IMR-90 (cell line): ENCODE measurements around the gene TAAR8. TPM values are rescaled to one million over a fixed set of nuclear protein-coding genes. Genes with fewer than 3 reads are reported as not detected.

Experiments
- ATAC-seq: fragments of 200-7000 bp; cut with Tn5 transposase; 2 replicates; pipeline ENCODE4 v1.9.1; 2020; ENCODE audit warnings: low read depth, mild to moderate bottlenecking, moderate library complexity
- BruUV-seq: library from RNA; stranded (reverse); fragments of 400-500 nt; replicated peaks from 2 replicates; lab custom pipeline; 2021; lab: Mats Ljungman, UMichigan
- CTCF ChIA-PET: fragments of 300-600 bp; formaldehyde crosslinking; extraction: SDS; loops from one replicate; lab custom pipeline; 2021; ENCODE audit warnings: antibody characterized with exemption; lab: Yijun Ruan, JAX
- POLR2A ChIA-PET: fragments of 300-600 bp; sonication (Branson Sonifier 250); formaldehyde crosslinking; loops from one replicate; lab custom pipeline; 2022; ENCODE audit warnings: antibody characterized with exemption; ENCODE audit not compliant: unreplicated experiment; lab: Charles Lee
- DNase-seq: peaks from one replicate; pipeline ENCODE4 v3.0.0; 2013
- H2AFZ ChIP-seq: replicated peaks from 2 replicates; pipeline ENCODE3; 2013; ENCODE audit warnings: low read length, mild to moderate bottlenecking; ENCODE audit not compliant: poor library complexity
- H2AK5ac ChIP-seq: 2 replicates; pipeline ENCODE4 v1.6.1; 2013; ENCODE audit warnings: low read depth, low read length, inconsistent platforms
- H2AK9ac ChIP-seq: replicated peaks from 2 replicates; pipeline ENCODE3; 2013; ENCODE audit warnings: mild to moderate bottlenecking, low read depth, low read length, moderate library complexity; ENCODE audit not compliant: poor library complexity
- H2BK120ac ChIP-seq: 2 replicates; pipeline ENCODE4 v1.6.1; 2013; ENCODE audit warnings: low read depth, low read length, inconsistent platforms
- H2BK15ac ChIP-seq: 3 replicates; pipeline ENCODE4 v1.6.1; 2013; ENCODE audit warnings: low read depth, low read length, inconsistent platforms
- H2BK20ac ChIP-seq: 2 replicates; pipeline ENCODE4 v1.6.1; 2013; ENCODE audit warnings: low read depth, mild to moderate bottlenecking, inconsistent platforms, low read length, moderate library complexity
- H2BK5ac ChIP-seq: 2 replicates; pipeline ENCODE4 v1.6.1; 2013; ENCODE audit warnings: mild to moderate bottlenecking, low read depth, low read length, inconsistent platforms; ENCODE audit not compliant: poor library complexity, severe bottlenecking
- H3K14ac ChIP-seq: replicated peaks from 2 replicates; pipeline ENCODE4 v1.6.1; 2013; ENCODE audit warnings: low read depth, low read length, inconsistent platforms
- H3K18ac ChIP-seq: 2 replicates; pipeline ENCODE4 v1.6.1; 2013; ENCODE audit warnings: low read depth, low read length, control low read depth
- H3K23ac ChIP-seq: 2 replicates; pipeline ENCODE4 v1.6.1; 2013; ENCODE audit warnings: low read depth, low read length, inconsistent platforms
- H3K27ac ChIP-seq: 2 replicates; pipeline ENCODE4 v1.5.1; 2013; ENCODE audit warnings: mild to moderate bottlenecking, control low read depth, low read length; ENCODE audit not compliant: insufficient read depth
- H3K27me3 ChIP-seq: 2 replicates; pipeline ENCODE4 v1.6.1; 2013; ENCODE audit warnings: low read length; ENCODE audit not compliant: control insufficient read depth, insufficient read depth
- H3K36me3 ChIP-seq: 2 replicates; pipeline ENCODE4 v1.6.1; 2013; ENCODE audit warnings: low read length, mixed read lengths; ENCODE audit not compliant: control insufficient read depth, insufficient read depth
- H3K4ac ChIP-seq: 2 replicates; pipeline ENCODE4 v1.6.1; 2013; ENCODE audit warnings: low read depth, low read length, inconsistent platforms
- H3K4me1 ChIP-seq: 2 replicates; pipeline ENCODE4 v1.6.1; 2013; ENCODE audit warnings: low read length, mixed read lengths; ENCODE audit not compliant: control insufficient read depth, insufficient read depth
- H3K4me2 ChIP-seq: 2 replicates; pipeline ENCODE4 v1.6.1; 2013; ENCODE audit warnings: low read depth, mild to moderate bottlenecking, control low read depth, low read length, moderate library complexity
- H3K4me3 ChIP-seq: 2 replicates; pipeline ENCODE4 v1.5.1; 2013; ENCODE audit warnings: low read depth, mild to moderate bottlenecking, control low read depth, low read length, moderate library complexity; ENCODE audit not compliant: insufficient read depth
- H3K56ac ChIP-seq: 2 replicates; pipeline ENCODE4 v1.6.1; 2013; ENCODE audit warnings: low read length, inconsistent platforms; ENCODE audit not compliant: insufficient read depth; ENCODE audit errors: extremely low read depth
- H3K79me1 ChIP-seq, 2 experiments: 2 replicates each; pipeline ENCODE4 v1.6.1; 2013; ENCODE audit warnings: low read length in 2 of 2, inconsistent platforms in 1 of 2, low read depth in 1 of 2
- H3K9ac ChIP-seq: 2 replicates; pipeline ENCODE4 v1.6.1; 2013; ENCODE audit warnings: low read depth, low read length, control low read depth
- H3K9me1 ChIP-seq: 2 replicates; pipeline ENCODE4 v1.6.1; 2013; ENCODE audit warnings: low read length, inconsistent platforms; ENCODE audit not compliant: insufficient read depth
- H3K9me3 ChIP-seq: 2 replicates; pipeline ENCODE4 v1.6.1; 2013; ENCODE audit warnings: low read length; ENCODE audit not compliant: control insufficient read depth, insufficient read depth
- H4K20me1 ChIP-seq: 2 replicates; pipeline ENCODE4 v1.6.1; 2013; ENCODE audit warnings: low read length, inconsistent platforms; ENCODE audit not compliant: insufficient read depth
- H4K5ac ChIP-seq: 2 replicates; pipeline ENCODE4 v1.6.1; 2013; ENCODE audit warnings: mild to moderate bottlenecking, low read depth, low read length, control low read depth
- H4K8ac ChIP-seq, 2 experiments: 2 replicates each; pipeline ENCODE4 v1.6.1; 2013; ENCODE audit warnings: low read depth in 2 of 2, low read length in 2 of 2, control low read depth in 1 of 2, inconsistent platforms in 1 of 2
- H4K91ac ChIP-seq: 2 replicates; pipeline ENCODE4 v1.6.1; 2013; ENCODE audit warnings: low read depth, low read length, inconsistent platforms; ENCODE audit not compliant: insufficient read depth
- BHLHE40 ChIP-seq: fragments of 150-350 bp; IDR thresholded peaks from 2 replicates; pipeline ENCODE4 v1.6.1; 2016; ENCODE audit warnings: mild to moderate bottlenecking, low read depth, low read length
- CEBPB ChIP-seq: IDR thresholded peaks from 2 replicates; pipeline ENCODE4 v1.6.1; 2012; ENCODE audit warnings: low read depth, low read length, improper control_type of control experiment
- CHD1 ChIP-seq: IDR thresholded peaks from 2 replicates; pipeline ENCODE4 v1.6.1; 2012; ENCODE audit warnings: low read depth, low read length, improper control_type of control experiment
- FOS ChIP-seq: fragments of 150-350 bp; IDR thresholded peaks from 2 replicates; pipeline ENCODE4 v1.6.1; 2016; ENCODE audit warnings: low read depth, low read length
- MAFK ChIP-seq: IDR thresholded peaks from 2 replicates; pipeline ENCODE4 v1.6.1; 2012; ENCODE audit warnings: low read depth, low read length, improper control_type of control experiment
- MAZ ChIP-seq: IDR thresholded peaks from 2 replicates; pipeline ENCODE4 v1.6.1; 2012; ENCODE audit warnings: low read depth, mild to moderate bottlenecking, low read length, improper control_type of control experiment, moderate library complexity, borderline replicate concordance
- MXI1 ChIP-seq: IDR thresholded peaks from 2 replicates; pipeline ENCODE4 v1.6.1; 2012; ENCODE audit warnings: low read depth, mild to moderate bottlenecking, low read length, moderate library complexity, borderline replicate concordance
- RFX5 ChIP-seq: IDR thresholded peaks from 2 replicates; pipeline ENCODE4 v1.8.0; 2012; ENCODE audit warnings: low read depth, mild to moderate bottlenecking, low read length, moderate library complexity
- SMC3 ChIP-seq: fragments of 150-350 bp; IDR thresholded peaks from 2 replicates; pipeline ENCODE4 v1.6.1; 2016; ENCODE audit warnings: low read depth, mild to moderate bottlenecking, antibody characterized with exemption, low read length, moderate library complexity
- WGBS, 2 experiments: methylation state at CpG; one replicate each; pipeline versions ENCODE4 v1.1.5 to v1.1.7; 2013; ENCODE audit warnings: missing lambda C conversion rate in 2 of 2; ENCODE audit not compliant: insufficient read length in 1 of 2; ENCODE audit errors: extremely low coverage in 2 of 2; 5-methylcytosine and 5-hydroxymethylcytosine counted together
- dilution Hi-C: fragments of 300-500 bp; cut with HindIII; formaldehyde crosslinking; loops from one replicate; pipeline ENCODE4 v1.14.3; 2018; ENCODE audit warnings: low sequenced_read_pairs; ENCODE audit not compliant: unreplicated experiment
- in situ Hi-C: fragments of 300-500 bp; cut with MboI; formaldehyde crosslinking; loops from 3 replicates; pipeline ENCODE4 v1.14.3; 2019; ENCODE audit warnings: low sequenced_read_pairs, inconsistent platforms, mixed read lengths
- intact Hi-C: fragments of 100-400 bp; cut with micrococcal nuclease; formaldehyde crosslinking; loops from 2 replicates; pipeline ENCODE4 v1.10.0; 2022
- polyA plus RNA-seq, 3 experiments: library from polyadenylated mRNA; depleted of rRNA; stranded (reverse); fragments of >200 nt; gene quantifications; 2 replicates each; pipeline ENCODE4 v1.2.3, GENCODE V29; 2012; ENCODE audit warnings: low replicate concordance in 1 of 3
- total RNA-seq: library from RNA; depleted of rRNA; stranded (reverse); fragments of >200 nt; gene quantifications from 2 replicates; pipeline ENCODE4 v1.2.3, GENCODE V29; 2012

TAAR8 gene
- total and polyA plus RNA-seq, 2 of the 4 experiments (the other 2 are of a cell fraction) = not detected

DNA sequence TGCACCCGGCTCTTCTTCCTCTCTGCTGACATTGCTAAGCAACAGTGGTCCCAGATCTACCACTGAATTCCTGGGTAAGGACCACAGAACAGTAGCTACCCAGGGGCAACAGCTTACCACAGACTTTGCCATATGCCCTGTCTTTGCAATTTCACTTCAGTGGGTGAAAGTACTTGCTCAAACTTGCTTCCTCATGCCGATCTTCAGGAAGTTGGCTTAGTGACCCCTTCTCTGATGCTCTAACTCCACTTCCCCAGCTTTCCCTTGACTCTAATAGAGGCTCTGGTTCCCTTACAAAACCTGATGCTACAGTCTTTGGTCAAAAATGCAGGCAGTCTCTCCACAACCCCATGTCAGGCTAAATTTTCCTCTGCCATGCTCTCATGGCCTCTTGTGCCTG lies 40.4 kb downstream of the TAAR8 start:
- no peaks in the 10 kb centered on the region for H3K9me1 ChIP-seq
- POLR2A ChIA-PET = no interaction called here

More for the DNA sequence above, 40.4 kb downstream of the TAAR8 start:
- H4K91ac ChIP-seq = no peak overlapping the region
- no peak for DNase-seq
- H3K36me3 ChIP-seq = no peaks in the 10 kb centered on the region
- no peak overlapping the region for H3K56ac ChIP-seq
- no peak overlapping the region for H2BK15ac ChIP-seq
- no peak overlapping the region for H2BK20ac ChIP-seq
- H4K5ac ChIP-seq = no peak overlapping the region
- H3K27ac ChIP-seq = no peak overlapping the region
- H2AK9ac ChIP-seq = no peak overlapping the region
- no peak overlapping the region for H3K18ac ChIP-seq
- intact Hi-C loops (no loop called here), dilution Hi-C loops (no loop called here), in situ Hi-C loops (no loop called here)
- no peak overlapping the region for H3K23ac ChIP-seq
- H2AFZ ChIP-seq = no peak overlapping the region
- no peak overlapping the region for H2AK5ac ChIP-seq
- H4K20me1 ChIP-seq = no peaks in the 10 kb centered on the region
- no peak overlapping the region for H2BK5ac ChIP-seq
- TF ChIP-seq RFX5 = no peak
- no peak for TF ChIP-seq MXI1
- no peak for TF ChIP-seq SMC3
- no peak for TF ChIP-seq MAZ
- TF ChIP-seq BHLHE40 = no peak
- no peak for TF ChIP-seq CHD1
- no peak for TF ChIP-seq MAFK
- TF ChIP-seq CEBPB = no peak
- TF ChIP-seq FOS = no peak
- BruUV-seq = no TSS peak
- H3K4me3 ChIP-seq = no peak overlapping the region
- no peaks in the 10 kb centered on the region for H3K4me1 ChIP-seq
- no peak overlapping the region for H3K4ac ChIP-seq
- no peaks in the 10 kb centered on the region for H3K79me1 ChIP-seq
- H3K14ac ChIP-seq = no peak overlapping the region
- no peak overlapping the region for H4K8ac ChIP-seq
- CTCF ChIA-PET = no interaction called here
- no peaks in the 10 kb centered on the region for H3K9me3 ChIP-seq
- H3K9ac ChIP-seq = no peak overlapping the region
- no peak overlapping the region for H3K4me2 ChIP-seq
- H2BK120ac ChIP-seq = no peak overlapping the region
- H3K27me3 ChIP-seq = peaks cover 36% of the 10 kb centered on the region
- no CpG with 5 or more reads among the region's 2 CpGs for WGBS, 2 experiments
- no peak for ATAC-seq
